EH (cell line): ENCODE results near the gene PLEKHG4B.
"Not testable (repeated sequence)": the region's sequence is repeated elsewhere in the genome, so short reads cannot be mapped to it uniquely, and the experiment has no call there.

Experiments used
- DNase-seq: peaks from one replicate; pipeline ENCODE4 v3.0.0-alpha.2; 2015; ENCODE audit warnings: low read depth

Gene PLEKHG4B

GRCh38 chr5:91556-92263 lies at the start of gene PLEKHG4B:
Gene PLEKHG4B, plus strand, starts transcription at chr5:92168. Its CDS starts 64 bp downstream, at chr5:92232.
- peak; percentile 42 for DNase-seq

- DNase-seq: peak; percentile 48
These were observed 49.7 kb upstream of the PLEKHG4B start for GRCh38 chr5:42250-42649.

- no peak for DNase-seq
These were observed 43.8 kb upstream of the PLEKHG4B start for GRCh38 chr5:48192-48591.

- DNase-seq: not testable (repeated sequence)
These were observed 42.4 kb upstream of the PLEKHG4B start for GRCh38 chr5:49530-49929.

GRCh38 chr5:49953-50544 lies 41.9 kb upstream of the PLEKHG4B start:
- DNase-seq: no peak

- DNase-seq: no peak
These were observed 41.1 kb upstream of the PLEKHG4B start for GRCh38 chr5:50724-51499.

- no peak for DNase-seq
These were observed 40.5 kb upstream of the PLEKHG4B start for GRCh38 chr5:51500-51823.

- DNase-seq: peak; percentile 42
These were observed 38.4 kb upstream of the PLEKHG4B start for GRCh38 chr5:53381-54174.

GRCh38 chr5:54175-54730 lies 37.7 kb upstream of the PLEKHG4B start:
- no peak for DNase-seq

- no peak for DNase-seq
These were observed 36.9 kb upstream of the PLEKHG4B start for GRCh38 chr5:54876-55569.

- peak; percentile 61 for DNase-seq
These were observed 35.2 kb upstream of the PLEKHG4B start for GRCh38 chr5:56561-57290.

- not testable (repeated sequence) for DNase-seq
These were observed 31.7 kb upstream of the PLEKHG4B start for GRCh38 chr5:60250-60649.

- no peak for DNase-seq
These were observed 21.5 kb upstream of the PLEKHG4B start for GRCh38 chr5:70440-70839.

GRCh38 chr5:72316-73180 lies 19.4 kb upstream of the PLEKHG4B start:
- DNase-seq: not testable (repeated sequence)

- DNase-seq: not testable (repeated sequence)
These were observed 18.9 kb upstream of the PLEKHG4B start for GRCh38 chr5:73181-73447.

GRCh38 chr5:73768-74502 lies 18.0 kb upstream of the PLEKHG4B start:
- no peak for DNase-seq

- DNase-seq: no peak
These were observed 17.4 kb upstream of the PLEKHG4B start for GRCh38 chr5:74503-75109.

GRCh38 chr5:75331-76320 lies 16.3 kb upstream of the PLEKHG4B start:
- no peak for DNase-seq
